Memory B cell (primary cell): ENCODE data around the gene CORO6.

Experiments used
- ATAC-seq: fragments of 150-1000 bp; cut with Tn5 transposase; 2 replicates; pipeline ENCODE4 v1.10.0; 2021; ENCODE audit warnings: low read depth, mild to moderate bottlenecking, moderate library complexity
- DNase-seq, 2 donors: peaks; one replicate each; pipeline ENCODE4 v3.0.0; 2022; ENCODE audit warnings: low spot score in 2 of 2
- H3K27ac Mint-ChIP-seq: one replicate; pipeline ENCODE4 v1.8.0; 2022; ENCODE audit warnings: mild to moderate bottlenecking, moderate library complexity, mixed read lengths
- H3K27me3 Mint-ChIP-seq: one replicate; pipeline ENCODE4 v1.8.0; 2022; ENCODE audit warnings: mixed read lengths
- H3K36me3 Mint-ChIP-seq: one replicate; pipeline ENCODE4 v1.8.0; 2022; ENCODE audit warnings: mild to moderate bottlenecking, mixed read lengths
- H3K4me1 Mint-ChIP-seq: one replicate; pipeline ENCODE4 v1.8.0; 2022; ENCODE audit warnings: mixed read lengths
- H3K4me3 Mint-ChIP-seq: one replicate; pipeline ENCODE4 v1.8.0; 2022; ENCODE audit warnings: mild to moderate bottlenecking, moderate library complexity, mixed read lengths
- H3K9me3 Mint-ChIP-seq: one replicate; pipeline ENCODE4 v1.8.0; 2022; ENCODE audit warnings: mixed read lengths

CORO6 gene

DNA sequence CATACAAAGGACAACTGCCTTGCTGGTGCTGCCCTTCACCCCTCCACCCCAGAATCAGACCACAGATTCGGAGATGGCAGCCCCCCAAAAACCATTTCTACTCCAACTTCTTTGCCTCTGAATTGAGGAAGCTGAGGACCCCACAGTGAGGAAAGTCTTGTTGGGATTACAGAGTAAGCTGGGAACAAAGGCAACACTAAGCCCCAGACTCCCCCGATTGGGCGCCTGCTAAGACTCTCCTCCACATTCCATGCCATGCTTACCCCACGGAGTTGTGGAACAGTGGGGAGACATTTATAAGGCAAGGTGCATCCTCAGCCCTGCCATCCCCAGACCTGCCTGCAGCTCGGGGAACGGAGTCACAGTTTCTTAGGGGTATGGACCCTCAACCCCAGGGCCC lies 35.1 kb downstream of the CORO6 start:
- Mint-ChIP-seq H3K27me3 (no peaks in the 10 kb centered on the region), H3K27ac (no peak overlapping the region), H3K9me3 (no peaks in the 10 kb centered on the region), H3K36me3 (peaks cover 2% of the 10 kb centered on the region), H3K4me3 (peak overlapping the region; percentile 89), H3K4me1 (peaks cover 54% of the 10 kb centered on the region)
- ATAC-seq (no peak), DNase-seq (no peak)

GRCh38 chr17:29586676-29587469 lies 35.8 kb downstream of the CORO6 start:
- peak overlapping the region; percentile 2 for H3K4me3 Mint-ChIP-seq
- H3K9me3 Mint-ChIP-seq, result no peaks in the 10 kb centered on the region
- DNase-seq, result no peak
- H3K4me1 Mint-ChIP-seq, result peaks cover 52% of the 10 kb centered on the region
- H3K36me3 Mint-ChIP-seq, result peaks cover 4% of the 10 kb centered on the region
- H3K27ac Mint-ChIP-seq, result no peak overlapping the region
- ATAC-seq, result no peak
- H3K27me3 Mint-ChIP-seq, result no peaks in the 10 kb centered on the region

DNA sequence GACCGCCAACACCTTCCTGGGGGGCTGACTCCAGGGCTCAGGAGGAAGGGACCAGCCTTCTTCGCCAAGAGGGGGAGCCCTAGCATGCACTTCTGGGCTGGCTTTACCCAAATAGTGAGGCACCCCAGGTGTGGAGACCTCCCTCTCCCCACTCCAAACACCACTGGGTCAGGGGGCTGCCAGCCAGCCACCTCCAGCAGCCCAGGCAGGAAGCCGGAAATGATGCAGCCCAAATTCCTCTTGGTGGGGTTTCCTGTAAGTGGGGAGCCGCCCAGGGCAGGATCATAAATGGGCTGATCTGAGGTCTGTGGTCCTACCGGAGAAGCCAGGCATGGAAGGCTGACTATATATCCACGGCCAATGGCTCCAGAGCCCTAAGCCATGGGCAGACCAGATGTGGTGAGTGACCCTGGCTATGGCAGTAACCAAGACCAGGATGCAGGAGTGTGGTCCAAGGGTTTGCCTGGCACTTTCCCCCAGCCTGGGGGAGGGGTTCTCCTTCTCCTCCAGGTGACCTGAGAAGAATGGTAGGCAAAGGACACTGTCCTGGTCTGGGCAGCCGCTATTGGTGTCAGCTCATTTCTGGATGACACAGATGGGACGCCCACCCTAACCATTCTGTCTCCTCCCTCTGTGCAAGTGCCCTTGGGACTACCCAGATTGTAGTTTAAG lies 37.5 kb downstream of the CORO6 start:
- Mint-ChIP-seq H3K4me1 (peaks cover 41% of the 10 kb centered on the region), H3K27me3 (no peaks in the 10 kb centered on the region), H3K4me3 (peak overlapping the region; percentile 32), H3K36me3 (peaks cover 4% of the 10 kb centered on the region), H3K27ac (no peak overlapping the region), H3K9me3 (no peaks in the 10 kb centered on the region)
- DNase-seq, result no peak
- ATAC-seq, result no peak

GRCh38 chr17:29584452-29585079 lies 38.1 kb downstream of the CORO6 start:
- Mint-ChIP-seq H3K27me3 (no peaks in the 10 kb centered on the region), H3K27ac (peak overlapping the region; percentile 31), H3K36me3 (peaks cover 6% of the 10 kb centered on the region), H3K4me3 (peak overlapping the region; percentile 34), H3K4me1 (peaks cover 36% of the 10 kb centered on the region), H3K9me3 (no peaks in the 10 kb centered on the region)
- DNase-seq, result no peak
- ATAC-seq, result no peak

DNA sequence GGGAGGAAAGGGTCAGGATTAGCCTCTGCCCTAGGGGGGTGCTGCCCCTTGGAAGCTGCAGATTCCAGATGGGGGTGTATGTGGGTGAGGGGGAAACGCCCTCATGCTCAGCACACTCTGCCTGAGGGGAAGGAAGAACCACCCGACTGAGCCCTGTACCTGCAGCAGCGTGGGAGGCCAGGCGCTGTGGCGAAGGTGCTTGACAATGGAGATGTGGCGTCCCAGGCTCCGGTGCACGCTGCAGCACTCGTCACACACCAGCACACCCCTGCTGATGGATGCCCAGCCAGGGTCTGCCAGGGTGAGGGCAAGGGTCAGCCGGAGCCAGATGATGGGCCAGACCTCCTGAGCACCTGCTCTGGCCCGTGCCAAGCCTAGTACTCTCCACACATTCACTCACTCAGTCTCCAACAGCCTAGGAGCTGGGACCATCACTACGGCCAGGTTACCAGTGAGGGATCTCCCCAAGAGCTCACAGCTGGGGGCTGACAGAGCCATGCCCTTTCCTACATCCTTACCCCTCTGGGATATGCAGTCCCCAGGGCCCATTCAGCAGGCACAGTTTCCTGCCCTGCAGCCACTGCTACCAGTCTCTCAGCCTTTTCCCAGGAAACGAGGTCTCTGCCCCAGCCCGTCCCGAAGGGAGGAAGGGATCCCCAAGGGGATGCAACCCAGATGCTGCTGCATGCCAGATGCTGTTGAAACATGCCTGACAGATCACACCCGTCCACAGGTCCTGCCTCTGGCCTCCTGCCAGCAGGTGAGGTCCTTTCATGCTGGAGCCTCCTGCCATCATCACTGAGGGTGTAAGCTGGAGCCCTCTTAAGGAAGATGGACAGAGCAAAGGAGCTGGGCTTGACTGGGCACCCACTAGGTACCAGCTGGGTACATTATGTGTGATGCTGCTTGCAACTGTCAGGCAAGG lies 39.1 kb downstream of the CORO6 start:
- H3K4me3 Mint-ChIP-seq, result no peak overlapping the region
- ATAC-seq (no peak), DNase-seq (no peak)
- peaks cover 35% of the 10 kb centered on the region for H3K4me1 Mint-ChIP-seq
- no peaks in the 10 kb centered on the region for H3K9me3 Mint-ChIP-seq
- H3K27ac Mint-ChIP-seq, result peak overlapping the region; percentile 31
- H3K27me3 Mint-ChIP-seq, result no peaks in the 10 kb centered on the region
- H3K36me3 Mint-ChIP-seq, result peaks cover 6% of the 10 kb centered on the region

- ATAC-seq, result no peak
- H3K27ac Mint-ChIP-seq, result no peak overlapping the region
- peaks cover 29% of the 10 kb centered on the region for H3K4me1 Mint-ChIP-seq
- no peaks in the 10 kb centered on the region for H3K27me3 Mint-ChIP-seq
- H3K36me3 Mint-ChIP-seq, result peaks cover 10% of the 10 kb centered on the region
- no peak overlapping the region for H3K4me3 Mint-ChIP-seq
- DNase-seq, result no peak
- no peaks in the 10 kb centered on the region for H3K9me3 Mint-ChIP-seq
Measured at GRCh38 chr17:29582772-29583171, 39.9 kb downstream of the CORO6 start.

- Mint-ChIP-seq H3K4me1 (peaks cover 27% of the 10 kb centered on the region), H3K9me3 (no peaks in the 10 kb centered on the region), H3K27me3 (no peaks in the 10 kb centered on the region), H3K27ac (no peak overlapping the region), H3K4me3 (no peak overlapping the region), H3K36me3 (peaks cover 10% of the 10 kb centered on the region)
- ATAC-seq, result no peak
- no peak for DNase-seq
Measured at GRCh38 chr17:29582254-29582765, 40.4 kb downstream of the CORO6 start.

DNA sequence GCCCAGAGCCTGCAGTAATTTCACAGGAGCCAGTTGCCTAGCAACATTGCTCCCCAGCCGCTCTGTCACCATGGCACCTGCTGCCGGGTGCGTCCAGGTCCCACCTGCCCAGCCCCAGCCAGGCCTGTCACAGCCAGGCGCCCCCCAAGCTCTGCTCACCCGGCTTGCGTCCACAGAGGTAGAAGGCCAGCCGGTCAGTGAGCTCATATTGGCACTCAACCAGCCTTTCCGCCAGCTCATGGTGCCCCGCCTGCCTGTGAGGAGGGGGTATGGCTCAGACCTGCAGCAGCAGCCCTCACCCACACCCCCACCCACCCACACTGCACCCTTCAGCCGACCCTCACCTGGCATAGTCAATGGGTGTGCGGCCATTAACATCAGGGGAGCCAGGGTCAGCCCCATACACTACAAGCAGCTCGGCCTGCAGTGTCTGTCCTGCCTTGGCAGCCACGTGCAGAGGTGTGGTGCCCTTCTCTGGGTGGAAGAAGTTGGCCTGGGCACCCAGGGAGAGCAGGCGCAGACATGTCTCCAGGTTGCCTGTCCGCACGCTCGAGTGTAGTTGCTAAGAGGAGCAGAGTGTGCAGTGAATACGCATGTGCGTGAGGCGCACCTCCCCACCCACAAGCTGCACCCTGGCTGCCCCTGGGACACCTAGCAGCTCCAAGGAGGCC lies 41.0 kb downstream of the CORO6 start:
- H3K9me3 Mint-ChIP-seq, result no peaks in the 10 kb centered on the region
- no peak overlapping the region for H3K4me3 Mint-ChIP-seq
- no peak for ATAC-seq
- H3K27me3 Mint-ChIP-seq, result no peaks in the 10 kb centered on the region
- peaks cover 10% of the 10 kb centered on the region for H3K36me3 Mint-ChIP-seq
- H3K4me1 Mint-ChIP-seq, result peaks cover 26% of the 10 kb centered on the region
- no peak for DNase-seq
- H3K27ac Mint-ChIP-seq, result no peak overlapping the region

DNA sequence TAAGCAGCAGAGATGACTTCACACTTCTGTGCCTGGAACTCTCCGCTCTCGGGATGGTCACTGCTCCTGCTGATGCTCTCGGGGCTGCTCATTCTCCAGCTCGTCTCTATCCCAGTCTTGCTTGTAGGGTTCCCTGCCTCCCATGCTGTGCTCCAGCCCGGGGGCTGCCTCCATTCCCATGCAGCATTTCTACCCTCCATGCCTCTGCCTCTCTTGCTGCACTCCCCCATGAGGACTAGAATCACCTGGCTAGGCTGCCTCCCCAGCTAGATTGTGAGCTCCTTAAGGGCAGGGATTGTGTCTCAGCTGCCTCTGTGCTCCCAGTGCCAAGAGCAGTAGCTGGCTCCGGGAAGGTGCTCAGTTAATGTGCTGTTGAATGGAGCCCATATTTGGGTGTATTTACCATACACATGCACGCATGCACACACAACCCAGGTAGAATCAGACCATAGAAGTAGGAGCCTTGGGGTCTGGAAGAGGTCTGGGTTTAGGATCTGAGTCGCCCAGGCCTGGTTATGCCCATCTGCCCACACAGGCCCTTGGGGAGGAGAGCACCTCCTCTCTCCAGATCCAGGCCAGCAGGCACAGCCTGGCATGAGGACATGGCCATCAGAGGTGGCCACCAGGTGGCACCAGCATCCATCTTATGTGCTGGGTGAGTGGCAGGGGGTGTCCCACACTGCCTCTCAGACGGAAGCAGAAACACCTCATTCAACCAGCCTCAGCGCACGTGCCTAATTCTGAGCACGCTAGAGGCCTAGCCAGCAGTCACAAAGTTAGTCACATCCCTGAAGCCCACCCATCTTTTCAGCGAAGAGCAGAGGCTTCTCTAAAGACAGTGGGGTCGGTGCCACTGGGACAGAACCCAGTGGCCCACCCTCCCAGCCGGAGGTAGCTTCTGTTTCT lies 42.6 kb downstream of the CORO6 start:
- H3K4me1 Mint-ChIP-seq, result peaks cover 25% of the 10 kb centered on the region
- H3K27ac Mint-ChIP-seq, result peak overlapping the region; percentile 5
- no peaks in the 10 kb centered on the region for H3K27me3 Mint-ChIP-seq
- no peak overlapping the region for H3K4me3 Mint-ChIP-seq
- no peaks in the 10 kb centered on the region for H3K9me3 Mint-ChIP-seq
- peak; percentile 88 to 89 for DNase-seq
- peak; percentile 98 for ATAC-seq
- H3K36me3 Mint-ChIP-seq, result peaks cover 12% of the 10 kb centered on the region

GRCh38 chr17:29578626-29579485 lies 43.9 kb downstream of the CORO6 start:
- no peaks in the 10 kb centered on the region for H3K9me3 Mint-ChIP-seq
- H3K4me3 Mint-ChIP-seq, result no peak overlapping the region
- ATAC-seq (no peak), DNase-seq (no peak)
- no peak overlapping the region for H3K27ac Mint-ChIP-seq
- peaks cover 17% of the 10 kb centered on the region for H3K4me1 Mint-ChIP-seq
- no peaks in the 10 kb centered on the region for H3K27me3 Mint-ChIP-seq
- peaks cover 12% of the 10 kb centered on the region for H3K36me3 Mint-ChIP-seq

GRCh38 chr17:29577385-29578211 lies 45.1 kb downstream of the CORO6 start:
- Mint-ChIP-seq H3K27me3 (no peaks in the 10 kb centered on the region), H3K36me3 (peaks cover 13% of the 10 kb centered on the region), H3K9me3 (no peaks in the 10 kb centered on the region), H3K27ac (no peak overlapping the region), H3K4me1 (peaks cover 15% of the 10 kb centered on the region), H3K4me3 (no peak overlapping the region)
- ATAC-seq (no peak), DNase-seq (no peak)
